ENCODE data around the gene OR4F6.
"Not testable (repeated sequence)": the region's sequence is repeated elsewhere in the genome, so short reads cannot be mapped to it uniquely, and the experiment has no call there.

Gene OR4F6

GRCh38 chr15:101803209-101803608 is at the start of gene OR4F6:
Gene OR4F6 (plus strand): TSS chr15:101803509. CDS start chr15:101805720, 2,211 bp downstream.
- in situ Hi-C loops (cut with MboI; ENCODE audit: low sequenced_read_pairs): no loop called here
- Histone ChIP-seq H3K27me3 (ENCODE audit: low read depth) (peaks cover 6% of the 10 kb centered on the region), H3K4me1 (peaks cover 24% of the 10 kb centered on the region), H3K36me3 (replicated peaks) (no peaks in the 10 kb centered on the region), H3K9me3 (no peaks in the 10 kb centered on the region), H3K4me3 (no peak within 1 kb of the TSS)
- no peak for DNase-seq (ENCODE audit: low spot score in 2 of 2)

DNA sequence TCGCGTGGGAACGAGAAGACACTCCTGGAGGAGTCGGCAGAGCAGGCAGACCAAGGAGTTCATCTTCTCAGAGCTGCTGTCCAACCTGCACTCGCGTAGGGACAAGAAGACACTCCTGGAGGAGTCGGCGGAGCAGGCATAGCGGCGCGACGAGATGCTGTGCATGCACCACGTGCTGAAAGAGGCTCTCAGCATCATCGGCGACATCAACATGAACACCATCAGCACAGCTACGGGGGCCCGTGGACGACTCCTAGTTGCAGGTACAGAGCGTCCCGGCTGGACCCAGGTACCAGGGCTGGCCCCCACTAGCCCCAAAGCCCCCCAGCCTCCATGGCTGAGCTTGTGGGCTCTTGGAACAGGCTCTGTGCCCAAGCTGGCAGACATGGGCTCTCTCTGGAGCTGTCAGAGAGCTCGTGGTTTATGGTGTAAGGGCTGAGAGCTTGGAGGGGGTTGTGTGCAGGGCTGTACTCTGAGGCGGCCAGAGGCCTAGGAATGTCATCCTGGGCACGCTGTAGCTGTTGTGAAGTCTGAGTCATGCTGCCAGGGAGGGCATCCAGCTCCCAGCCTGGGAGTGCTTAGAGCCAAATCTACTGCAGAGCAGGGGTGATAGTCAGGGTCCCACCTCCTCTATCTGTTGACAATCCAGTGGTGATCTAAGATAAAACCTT is 38.5 kb upstream of the OR4F6 start:
- DNase-seq (ENCODE audit: low spot score in 2 of 2); in situ Hi-C loops (cut with MboI; ENCODE audit: low sequenced_read_pairs); H3K9me3 ChIP-seq; H3K36me3 ChIP-seq (replicated peaks); H3K27me3 ChIP-seq (ENCODE audit: low read depth); H3K4me1 ChIP-seq; H3K4me3 ChIP-seq: not testable (repeated sequence)

GRCh38 chr15:101765340-101765671 is 38.0 kb upstream of the OR4F6 start:
- H3K4me1 ChIP-seq; H3K27me3 ChIP-seq (ENCODE audit: low read depth); in situ Hi-C loops (cut with MboI; ENCODE audit: low sequenced_read_pairs); H3K9me3 ChIP-seq; H3K4me3 ChIP-seq; H3K36me3 ChIP-seq (replicated peaks); DNase-seq (ENCODE audit: low spot score in 2 of 2): not testable (repeated sequence)

DNA sequence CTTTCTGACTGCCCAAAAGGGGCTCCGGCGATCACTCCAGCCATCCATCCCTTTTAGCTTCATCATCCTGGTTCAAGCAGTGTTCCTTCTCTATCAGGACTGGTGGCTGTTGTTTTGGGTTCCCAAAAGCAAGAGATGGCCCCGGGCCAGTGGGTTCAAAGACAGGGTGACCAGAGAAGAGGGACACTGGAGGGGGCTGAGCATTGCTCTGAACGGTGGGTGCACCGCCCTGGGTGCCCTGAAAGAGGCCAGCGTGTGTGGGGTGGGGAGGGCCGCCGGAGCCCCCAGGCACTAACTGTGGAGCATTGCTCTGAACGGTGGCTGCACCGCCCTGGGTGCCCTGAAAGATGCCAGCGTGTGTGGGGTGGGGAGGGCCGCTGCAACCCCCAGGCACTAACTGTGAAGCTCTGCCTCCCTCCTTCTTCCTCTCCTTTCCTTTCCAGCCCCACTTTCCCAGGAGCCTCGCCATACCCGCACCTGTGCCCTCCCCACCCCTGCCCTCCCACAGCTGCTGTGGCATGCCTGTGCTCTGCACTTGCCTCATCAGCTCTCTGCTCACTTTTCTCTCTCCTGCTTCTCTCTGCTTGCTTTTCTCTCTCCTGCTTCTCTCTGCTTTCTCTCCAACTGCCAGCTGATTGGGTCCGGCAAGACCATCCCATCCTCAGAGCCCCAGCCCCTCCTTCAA is 37.4 kb upstream of the OR4F6 start:
- Histone ChIP-seq H3K36me3 (replicated peaks) (no peaks in the 10 kb centered on the region), H3K4me1 (no peaks in the 10 kb centered on the region), H3K4me3 (no peak overlapping the region), H3K9me3 (no peaks in the 10 kb centered on the region), H3K27me3 (ENCODE audit: low read depth) (no peaks in the 10 kb centered on the region)
- in situ Hi-C loops (cut with MboI; ENCODE audit: low sequenced_read_pairs): no loop called here
- DNase-seq (ENCODE audit: low spot score in 2 of 2): no peak

- H3K4me3 ChIP-seq; H3K27me3 ChIP-seq (ENCODE audit: low read depth); in situ Hi-C loops (cut with MboI; ENCODE audit: low sequenced_read_pairs); H3K36me3 ChIP-seq (replicated peaks); DNase-seq (ENCODE audit: low spot score in 2 of 2); H3K9me3 ChIP-seq; H3K4me1 ChIP-seq: not testable (repeated sequence)
These were observed 36.1 kb upstream of the OR4F6 start for GRCh38 chr15:101767083-101767640.

- no peak overlapping the region for H3K4me3 ChIP-seq
- no peak for DNase-seq (ENCODE audit: low spot score in 2 of 2)
- H3K9me3 ChIP-seq: no peaks in the 10 kb centered on the region
- no peaks in the 10 kb centered on the region for H3K36me3 ChIP-seq (replicated peaks)
- H3K4me1 ChIP-seq: no peaks in the 10 kb centered on the region
- in situ Hi-C loops (cut with MboI; ENCODE audit: low sequenced_read_pairs): no loop called here
- H3K27me3 ChIP-seq (ENCODE audit: low read depth): no peaks in the 10 kb centered on the region
These were observed 30.4 kb upstream of the OR4F6 start for GRCh38 chr15:101772921-101773320.

GRCh38 chr15:101773496-101774100 is 29.7 kb upstream of the OR4F6 start:
- no peaks in the 10 kb centered on the region for H3K27me3 ChIP-seq (ENCODE audit: low read depth)
- in situ Hi-C loops (cut with MboI; ENCODE audit: low sequenced_read_pairs): no loop called here
- no peaks in the 10 kb centered on the region for H3K9me3 ChIP-seq
- no peak overlapping the region for H3K4me3 ChIP-seq
- no peak for DNase-seq (ENCODE audit: low spot score in 2 of 2)
- no peaks in the 10 kb centered on the region for H3K36me3 ChIP-seq (replicated peaks)
- H3K4me1 ChIP-seq: no peaks in the 10 kb centered on the region

DNA sequence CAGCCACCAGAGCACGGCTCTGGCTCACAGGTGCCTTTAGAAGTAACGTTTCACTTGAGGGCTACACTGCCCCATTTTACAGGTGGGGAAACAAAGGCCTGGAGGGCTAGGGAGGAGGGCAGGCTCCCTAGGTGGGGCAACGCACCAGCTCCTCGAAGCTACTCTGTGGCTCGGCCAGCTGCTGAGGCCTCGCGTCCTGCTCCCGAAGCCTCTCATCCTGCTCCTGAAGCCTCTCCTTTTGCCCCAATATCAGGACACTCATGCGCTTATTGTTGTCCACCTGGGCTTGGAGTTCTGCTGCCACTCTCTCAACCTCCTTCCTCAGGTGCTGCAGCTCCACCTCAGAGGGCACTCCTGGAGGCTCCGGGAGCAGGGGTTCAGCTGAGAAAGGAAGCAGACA is 28.2 kb upstream of the OR4F6 start:
- in situ Hi-C loops (cut with MboI; ENCODE audit: low sequenced_read_pairs): no loop called here
- no peak overlapping the region for H3K4me3 ChIP-seq
- H3K9me3 ChIP-seq: no peaks in the 10 kb centered on the region
- no peak for DNase-seq (ENCODE audit: low spot score in 2 of 2)
- H3K36me3 ChIP-seq (replicated peaks): no peaks in the 10 kb centered on the region
- H3K27me3 ChIP-seq (ENCODE audit: low read depth): no peaks in the 10 kb centered on the region
- H3K4me1 ChIP-seq: no peaks in the 10 kb centered on the region

DNA sequence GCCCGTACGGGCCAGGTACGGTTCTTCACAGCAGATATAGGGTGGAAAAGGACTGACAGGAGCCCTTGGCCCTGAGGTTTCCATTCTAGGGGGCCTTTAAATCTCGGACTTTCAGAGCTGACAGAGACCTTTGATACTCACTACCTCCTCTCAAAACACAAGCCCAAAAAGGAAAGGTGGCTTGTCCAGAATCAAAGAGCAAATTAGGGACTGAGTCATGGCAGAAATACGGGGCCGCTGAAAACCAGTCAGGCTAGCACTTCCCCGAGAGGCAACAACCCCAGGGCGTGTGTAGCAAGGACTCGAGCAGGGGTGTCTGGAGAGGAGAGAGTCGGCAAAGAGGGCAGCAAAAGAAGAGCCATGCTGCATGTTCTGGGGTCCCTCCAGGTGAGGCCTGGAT is 24.7 kb upstream of the OR4F6 start:
- H3K27me3 ChIP-seq (ENCODE audit: low read depth); DNase-seq (ENCODE audit: low spot score in 2 of 2); in situ Hi-C loops (cut with MboI; ENCODE audit: low sequenced_read_pairs); H3K9me3 ChIP-seq; H3K4me1 ChIP-seq; H3K4me3 ChIP-seq; H3K36me3 ChIP-seq (replicated peaks): not testable (repeated sequence)

DNA sequence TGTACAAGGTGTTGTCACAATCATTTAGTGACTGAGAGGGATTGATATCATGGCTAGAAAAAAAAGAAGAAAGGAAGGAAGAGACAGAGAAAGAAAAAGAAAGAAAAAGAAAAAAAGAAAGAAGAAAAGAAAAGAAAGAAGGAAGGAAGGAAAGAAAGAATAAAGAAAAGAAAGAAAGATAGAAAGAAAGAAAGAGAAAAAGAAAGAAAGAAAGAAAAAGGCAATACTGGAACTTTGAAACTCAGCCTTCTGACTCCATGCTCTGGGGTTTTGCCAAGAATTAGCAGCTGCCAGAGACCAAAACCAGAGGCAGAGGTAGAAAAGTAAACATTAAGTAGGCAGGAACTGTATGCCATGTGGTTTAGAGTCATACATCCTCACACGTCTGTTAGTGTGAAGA is 23.1 kb upstream of the OR4F6 start:
- H3K36me3 ChIP-seq (replicated peaks); in situ Hi-C loops (cut with MboI; ENCODE audit: low sequenced_read_pairs); H3K4me1 ChIP-seq; H3K9me3 ChIP-seq; DNase-seq (ENCODE audit: low spot score in 2 of 2); H3K27me3 ChIP-seq (ENCODE audit: low read depth); H3K4me3 ChIP-seq: not testable (repeated sequence)

DNA sequence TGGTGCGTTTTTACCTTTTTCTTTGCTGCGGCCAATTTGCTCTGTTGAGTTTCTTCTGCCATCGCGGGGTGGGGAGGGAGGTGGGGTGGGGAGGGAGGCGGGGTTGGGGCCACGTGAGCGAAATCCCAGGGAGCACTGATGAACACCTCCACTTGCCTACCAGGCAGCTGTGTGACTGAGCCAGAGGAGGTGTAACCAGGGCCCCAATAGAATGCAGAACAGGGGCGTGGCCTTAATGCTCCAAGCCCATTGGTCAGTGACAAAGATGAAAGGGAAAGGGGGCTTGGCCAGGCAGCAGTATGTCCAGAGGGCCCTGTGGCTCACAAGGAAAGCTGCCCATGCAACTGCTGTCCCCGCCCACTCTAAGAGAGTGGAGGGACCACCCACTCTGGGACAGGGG is 21.4 kb upstream of the OR4F6 start:
- no peaks in the 10 kb centered on the region for H3K9me3 ChIP-seq
- H3K4me1 ChIP-seq: no peaks in the 10 kb centered on the region
- no peak overlapping the region for H3K4me3 ChIP-seq
- H3K36me3 ChIP-seq (replicated peaks): no peaks in the 10 kb centered on the region
- in situ Hi-C loops (cut with MboI; ENCODE audit: low sequenced_read_pairs): no loop called here
- H3K27me3 ChIP-seq (ENCODE audit: low read depth): 0 out of 2 replicates have a peak, but pooled peaks cover 4% of the 10 kb centered on the region
- peak in 1 of 2 experiments; percentile 21 for DNase-seq (ENCODE audit: low spot score in 2 of 2)

DNA sequence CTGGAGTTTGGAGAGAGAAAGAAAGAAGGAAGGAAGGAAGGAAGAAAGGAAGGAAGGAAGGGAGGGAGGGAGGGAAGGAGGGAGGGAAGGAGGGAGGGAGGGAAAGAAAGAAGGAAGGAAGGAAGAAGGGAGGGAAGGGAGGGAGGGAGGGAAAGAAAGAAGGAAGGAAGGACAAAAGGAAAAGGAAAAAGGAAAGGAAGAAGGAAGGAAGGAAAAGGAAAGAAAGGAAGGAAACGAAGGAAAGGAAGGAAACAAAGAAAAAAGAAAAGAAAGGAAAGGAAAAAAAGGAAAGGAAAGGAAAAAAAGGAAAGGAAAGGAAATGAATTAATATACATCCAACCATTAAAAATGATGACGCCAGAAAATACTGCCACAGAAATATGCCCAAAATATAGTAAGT is 18.7 kb upstream of the OR4F6 start:
- no peaks in the 10 kb centered on the region for H3K4me1 ChIP-seq
- no peaks in the 10 kb centered on the region for H3K36me3 ChIP-seq (replicated peaks)
- DNase-seq (ENCODE audit: low spot score in 2 of 2): no peak
- H3K4me3 ChIP-seq: no peak overlapping the region
- 0 out of 2 replicates have a peak, but pooled peaks cover 4% of the 10 kb centered on the region for H3K27me3 ChIP-seq (ENCODE audit: low read depth)
- H3K9me3 ChIP-seq: no peaks in the 10 kb centered on the region
- in situ Hi-C loops (cut with MboI; ENCODE audit: low sequenced_read_pairs): no loop called here

- H3K27me3 ChIP-seq (ENCODE audit: low read depth); H3K36me3 ChIP-seq (replicated peaks); H3K9me3 ChIP-seq; H3K4me1 ChIP-seq; H3K4me3 ChIP-seq; in situ Hi-C loops (cut with MboI; ENCODE audit: low sequenced_read_pairs); DNase-seq (ENCODE audit: low spot score in 2 of 2): not testable (repeated sequence)
These were observed 16.9 kb upstream of the OR4F6 start for GRCh38 chr15:101786422-101786821.

GRCh38 chr15:101788001-101788400 is 15.3 kb upstream of the OR4F6 start:
- H3K27me3 ChIP-seq (ENCODE audit: low read depth); H3K4me3 ChIP-seq; H3K4me1 ChIP-seq; DNase-seq (ENCODE audit: low spot score in 2 of 2); in situ Hi-C loops (cut with MboI; ENCODE audit: low sequenced_read_pairs); H3K36me3 ChIP-seq (replicated peaks); H3K9me3 ChIP-seq: not testable (repeated sequence)
